ENCODE measurements around the gene VOPP1.

The VOPP1 gene

DNA sequence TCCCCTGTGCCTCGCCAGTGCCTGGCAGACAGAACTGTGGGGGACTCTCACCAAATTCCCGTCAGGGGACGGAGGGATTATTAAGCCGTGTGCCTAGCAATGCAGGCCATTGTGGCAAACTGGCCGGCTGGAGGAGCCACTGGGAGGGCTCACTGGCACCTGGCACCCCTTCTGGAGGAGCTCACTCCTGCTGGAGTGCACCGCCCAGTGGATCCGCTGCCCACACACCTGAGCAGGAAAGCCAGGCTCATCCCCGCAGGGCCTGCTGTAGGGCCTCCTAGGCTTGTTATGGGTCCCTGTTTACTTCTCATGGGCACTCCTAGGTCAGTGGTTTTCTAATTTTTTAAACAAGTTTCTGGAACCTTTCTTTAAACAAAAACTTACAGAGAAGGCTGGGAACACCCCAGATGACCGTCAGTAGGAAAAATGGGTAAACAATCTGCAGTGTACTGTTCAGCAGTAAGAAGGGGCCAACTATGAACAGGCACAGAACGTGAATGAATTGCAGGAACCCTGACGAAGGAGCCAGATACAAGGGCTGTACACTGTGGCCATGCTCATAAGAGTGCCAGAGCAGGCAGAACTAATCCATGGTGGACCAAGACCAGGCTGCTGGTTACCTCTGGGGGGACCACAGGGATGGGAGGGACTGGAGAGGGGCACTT lies 142.3 kb downstream of the VOPP1 start:
- DNase-seq, result no peak

- no peak for DNase-seq
Measured at GRCh38 chr7:55427800-55428199, 144.5 kb downstream of the VOPP1 start.

DNA sequence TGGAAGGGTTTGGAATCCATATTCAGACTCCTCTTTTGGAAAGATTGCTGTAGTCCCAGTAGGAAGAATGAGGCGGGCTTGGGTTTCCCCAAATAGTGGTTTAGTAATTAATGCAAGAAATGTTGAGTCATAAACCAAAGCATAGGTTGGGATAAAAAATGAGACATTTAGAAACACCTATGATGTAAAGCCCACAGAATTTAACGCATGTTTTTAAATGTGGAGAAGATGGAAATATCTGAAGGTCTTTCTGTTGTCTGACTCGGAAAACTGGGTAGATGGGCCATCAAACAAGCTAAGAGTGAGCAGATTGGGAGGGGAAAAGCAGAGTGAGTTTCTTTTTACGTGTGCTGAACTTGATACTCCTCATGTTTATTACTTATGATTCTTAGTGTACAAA lies 145.0 kb downstream of the VOPP1 start:
- no peak for DNase-seq

DNA sequence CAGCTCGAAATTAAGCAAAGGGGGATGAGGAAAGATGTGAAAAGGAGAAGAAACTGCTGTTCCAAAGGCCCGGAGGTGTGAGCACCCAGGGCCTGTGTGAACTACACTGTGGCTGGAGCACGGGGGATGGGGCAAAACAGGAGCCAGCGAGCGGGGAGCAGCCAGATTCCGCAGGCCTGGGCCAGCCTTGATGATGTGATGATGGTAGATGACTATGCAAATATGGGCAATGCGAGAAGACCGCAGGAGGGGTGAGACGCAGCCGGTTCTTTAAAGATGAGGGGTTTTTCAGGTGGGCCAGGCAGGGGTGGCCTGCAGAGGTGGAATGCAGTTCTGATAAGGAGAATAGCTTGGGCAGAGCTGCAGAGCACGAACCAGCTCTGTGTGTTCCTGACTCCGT lies 145.6 kb downstream of the VOPP1 start:
- DNase-seq, result no peak

GRCh38 chr7:55425141-55425752 lies 147.1 kb downstream of the VOPP1 start:
- DNase-seq, result no peak

DNA sequence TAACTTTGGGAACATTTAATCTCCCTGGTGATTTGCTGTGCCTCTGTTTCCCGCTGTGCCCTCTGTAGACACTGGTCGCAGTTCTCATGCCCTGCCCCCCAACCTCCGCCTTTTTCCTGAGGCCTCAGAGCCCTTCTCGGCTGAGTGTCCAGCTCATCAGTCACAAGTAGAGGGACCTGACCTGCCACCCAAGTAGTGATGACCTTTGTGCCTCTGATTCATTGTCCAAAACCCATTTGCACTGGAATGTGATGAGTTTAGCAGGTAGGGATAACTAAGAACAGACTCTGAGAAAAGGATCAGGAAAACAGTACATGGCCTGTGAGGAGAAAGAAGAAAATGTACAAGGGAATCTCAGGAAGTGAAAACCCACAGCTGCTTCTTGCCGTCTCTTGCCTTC lies 148.4 kb downstream of the VOPP1 start:
- no peak for DNase-seq

- DNase-seq, result no peak
Measured at GRCh38 chr7:55423277-55423711, 149.0 kb downstream of the VOPP1 start.
